Tibial nerve (tissue), 3 donors: ENCODE measurements around the gene AGPAT1.
"Not testable (repeated sequence)": the region's sequence is repeated elsewhere in the genome, so short reads cannot be mapped to it uniquely, and the experiment has no call there.

ENCODE experiments used
- CTCF ChIP-seq, 5 experiments: fragments of 200-600 bp in 3 of 5; fragments of 450-650 bp in 2 of 5; sonication (generic) in 3 of 5; IDR thresholded peaks; one replicate each; pipeline ENCODE4 v1.5.1; 2016 to 2019; ENCODE audit warnings: antibody characterized with exemption in 5 of 5, mild to moderate bottlenecking in 3 of 5, moderate library complexity in 2 of 5
- POLR2A ChIP-seq, 2 donors: fragments of 450-650 bp; IDR thresholded peaks; one replicate each; pipeline ENCODE4 v1.6.1; 2017; ENCODE audit warnings: antibody characterized with exemption in 2 of 2, mild to moderate bottlenecking in 2 of 2, moderate library complexity in 2 of 2

GRCh38 chr6:32211432-32211831 is 35.5 kb upstream of the AGPAT1 start:
- not testable (repeated sequence) for TF ChIP-seq POLR2A, CTCF (IDR thresholded peaks at IDR 0.05)
